HG03135 (cell line): Measurements from ENCODE around the gene ACSM6.

ENCODE experiments used
- ATAC-seq: cut with Tn5 transposase; IDR thresholded peaks from one replicate; pipeline ENCODE4 v1.9.1; 2021; ENCODE audit warnings: mild to moderate bottlenecking, moderate library complexity; ENCODE audit not compliant: unreplicated experiment

The ACSM6 gene

GRCh38 chr10:95265572-95265971 lies 71.5 kb downstream of the ACSM6 start:
- ATAC-seq = no peak

DNA sequence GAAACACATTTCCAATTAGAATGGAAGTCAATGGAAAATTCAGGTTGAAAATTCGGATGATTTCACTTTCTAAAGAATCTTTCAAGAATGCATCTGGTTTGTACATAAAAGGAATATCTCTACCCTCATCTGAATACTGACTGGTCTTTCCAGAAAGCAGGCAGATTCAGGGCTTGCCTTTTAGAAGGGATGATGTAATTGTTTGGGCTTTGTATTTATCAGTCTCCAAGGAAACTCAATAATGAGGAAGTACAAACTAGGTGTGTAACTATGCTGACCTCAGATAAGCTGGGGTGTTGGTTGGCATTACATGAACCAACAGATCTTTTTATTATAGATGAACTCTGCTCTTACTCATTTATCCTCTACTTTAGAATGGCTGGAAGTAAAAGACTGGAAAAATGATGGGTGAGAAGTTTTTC lies 72.6 kb downstream of the ACSM6 start:
- peak; percentile 97 for ATAC-seq

- no peak for ATAC-seq
Observed at GRCh38 chr10:95267251-95267650, 73.2 kb downstream of the ACSM6 start.

DNA sequence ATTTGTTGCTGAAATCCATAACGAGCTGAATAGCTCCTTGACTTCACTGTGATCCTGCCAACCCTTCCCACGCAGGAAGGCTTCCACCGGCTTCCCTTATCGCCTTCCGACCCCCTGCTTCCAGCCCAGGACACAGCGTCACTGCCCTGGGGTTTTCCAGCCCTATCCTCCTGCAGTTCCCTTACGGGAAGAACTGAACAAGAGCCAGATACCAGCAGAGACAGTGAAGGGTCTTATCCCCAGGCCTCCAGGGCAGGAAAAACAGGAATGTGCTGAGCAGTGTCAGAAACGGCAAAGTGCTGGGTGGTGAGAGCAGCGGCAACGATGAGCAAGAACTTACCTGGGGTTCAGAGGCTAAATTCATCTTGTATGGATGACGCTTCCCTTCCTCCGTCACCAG lies 74.4 kb downstream of the ACSM6 start:
- no peak for ATAC-seq

DNA sequence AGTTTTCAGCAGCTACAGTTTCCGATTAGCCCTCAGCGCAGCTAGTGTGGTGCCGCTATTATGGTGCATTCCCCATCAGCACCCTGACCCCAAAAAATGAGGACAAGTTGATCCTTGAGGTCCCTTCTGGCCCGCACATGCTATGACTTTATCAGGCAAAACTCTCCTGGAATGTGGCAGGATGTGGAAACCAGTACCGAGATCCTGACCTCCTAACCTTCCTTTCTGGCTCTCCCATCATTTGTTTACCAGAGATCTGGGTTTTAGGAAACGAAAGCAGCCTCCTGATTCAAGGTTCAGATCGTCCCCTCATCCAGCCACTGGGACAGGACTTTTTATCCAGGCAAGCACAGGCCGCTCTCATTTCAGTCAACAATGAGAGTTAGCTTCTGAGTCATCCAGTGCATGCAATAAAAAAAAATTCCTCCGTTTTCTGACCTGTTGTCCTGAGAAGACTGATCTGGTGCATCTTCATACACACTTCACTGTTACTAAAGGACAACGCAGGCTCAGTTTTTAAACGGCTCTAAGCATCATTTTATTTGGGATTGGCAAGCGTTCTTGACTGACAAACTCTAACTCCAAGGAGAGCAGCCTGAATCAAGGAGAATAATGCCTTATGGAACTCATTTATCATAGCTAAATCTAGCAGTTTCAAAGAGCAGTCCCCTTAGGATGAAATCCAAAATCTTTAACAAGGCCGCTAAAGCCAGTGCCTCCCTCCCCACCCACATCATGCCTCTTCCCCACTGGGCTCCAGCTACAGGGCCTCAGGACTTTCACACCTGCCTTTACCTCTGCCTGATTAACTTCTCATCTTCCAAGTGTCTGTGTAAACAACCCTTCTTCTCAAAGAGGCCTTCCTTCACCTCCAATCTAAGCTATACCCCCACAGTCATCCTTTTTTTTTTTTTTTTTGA lies 79.6 kb downstream of the ACSM6 start:
- ATAC-seq = no peak

- no peak for ATAC-seq
Observed at GRCh38 chr10:95275726-95276366, 81.8 kb downstream of the ACSM6 start.

- no peak for ATAC-seq
Observed at GRCh38 chr10:95276367-95277200, 82.5 kb downstream of the ACSM6 start.

DNA sequence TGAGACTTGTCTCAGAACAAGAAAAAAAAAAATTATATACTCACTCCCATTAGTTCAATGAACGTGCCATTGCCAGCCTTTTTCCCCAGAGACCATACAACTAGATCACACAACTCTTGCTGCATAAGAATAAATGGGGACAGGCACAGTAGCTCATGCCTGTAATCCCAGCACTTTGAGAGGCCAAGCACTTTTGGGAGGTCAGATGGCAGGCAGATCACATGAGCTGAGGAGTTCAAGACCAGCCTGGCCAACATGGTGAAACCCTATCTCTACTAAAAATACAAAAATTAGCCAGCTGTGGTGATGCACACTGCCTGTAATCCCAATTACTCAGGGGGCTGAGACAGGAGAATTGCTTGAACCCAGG lies 83.1 kb downstream of the ACSM6 start:
- no peak for ATAC-seq

GRCh38 chr10:95277614-95278013 lies 83.6 kb downstream of the ACSM6 start:
- no peak for ATAC-seq
